Stimulated activated naive B cell treated with anti-CD40 and anti-IgM and Interleukin-4, amounts not matched to agents 10 μg/mL and 1 μg/mL and 100 μg/mL, for 72 hours (primary cell): ENCODE measurements around the gene CACNA2D2.

Experiments used
- ATAC-seq, 2 donors: fragments of 150-1000 bp; cut with Tn5 transposase; replicated peaks; 2 replicates each; pipeline ENCODE4 v1.10.0; 2021; ENCODE audit warnings: moderate library complexity in 1 of 2
- DNase-seq: peaks from one replicate; pipeline ENCODE4 v3.0.0; 2021
- H3K27ac Mint-ChIP-seq: one replicate; pipeline ENCODE4 v1.8.0; 2022; ENCODE audit warnings: mild to moderate bottlenecking, mixed read lengths
- H3K27me3 Mint-ChIP-seq, 2 donors: one replicate each; pipeline ENCODE4 v1.8.0; 2022; ENCODE audit warnings: mixed read lengths in 2 of 2
- H3K36me3 Mint-ChIP-seq, 2 donors: one replicate each; pipeline ENCODE4 v1.8.0; 2022; ENCODE audit warnings: mixed read lengths in 2 of 2, mild to moderate bottlenecking in 1 of 2
- H3K4me1 Mint-ChIP-seq, 2 donors: one replicate each; pipeline ENCODE4 v1.8.0; 2022; ENCODE audit warnings: mixed read lengths in 2 of 2, mild to moderate bottlenecking in 1 of 2
- H3K4me3 Mint-ChIP-seq, 2 donors: one replicate each; pipeline ENCODE4 v1.8.0; 2022; ENCODE audit warnings: mild to moderate bottlenecking in 2 of 2, mixed read lengths in 2 of 2, moderate library complexity in 1 of 2
- H3K9me3 Mint-ChIP-seq, 2 donors: one replicate each; pipeline ENCODE4 v1.8.0; 2022; ENCODE audit warnings: mixed read lengths in 2 of 2, mild to moderate bottlenecking in 1 of 2

The CACNA2D2 gene

DNA sequence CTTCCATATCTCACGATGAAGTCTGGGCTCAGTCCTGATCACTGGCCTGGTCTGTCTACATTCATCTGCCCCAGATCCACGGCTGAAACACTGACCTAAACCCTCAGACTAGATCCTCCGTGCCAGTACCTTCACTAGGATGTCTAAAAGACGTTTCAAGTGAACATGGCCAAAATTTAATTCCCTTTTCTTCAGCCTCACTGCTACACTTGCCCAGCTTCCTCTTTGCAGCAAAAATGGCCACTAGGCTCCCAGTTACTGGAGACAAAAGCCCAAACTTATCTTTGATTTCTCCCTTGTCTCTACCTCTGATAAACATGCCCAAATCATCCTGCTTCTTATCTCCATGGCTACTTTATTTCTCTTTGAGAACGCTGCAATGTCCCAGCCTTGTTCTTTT, 164.5 kb downstream of the CACNA2D2 start:
- Mint-ChIP-seq H3K9me3 (no peaks in the 10 kb centered on the region), H3K27me3 (no peaks in the 10 kb centered on the region)
- ATAC-seq: no peak

DNA sequence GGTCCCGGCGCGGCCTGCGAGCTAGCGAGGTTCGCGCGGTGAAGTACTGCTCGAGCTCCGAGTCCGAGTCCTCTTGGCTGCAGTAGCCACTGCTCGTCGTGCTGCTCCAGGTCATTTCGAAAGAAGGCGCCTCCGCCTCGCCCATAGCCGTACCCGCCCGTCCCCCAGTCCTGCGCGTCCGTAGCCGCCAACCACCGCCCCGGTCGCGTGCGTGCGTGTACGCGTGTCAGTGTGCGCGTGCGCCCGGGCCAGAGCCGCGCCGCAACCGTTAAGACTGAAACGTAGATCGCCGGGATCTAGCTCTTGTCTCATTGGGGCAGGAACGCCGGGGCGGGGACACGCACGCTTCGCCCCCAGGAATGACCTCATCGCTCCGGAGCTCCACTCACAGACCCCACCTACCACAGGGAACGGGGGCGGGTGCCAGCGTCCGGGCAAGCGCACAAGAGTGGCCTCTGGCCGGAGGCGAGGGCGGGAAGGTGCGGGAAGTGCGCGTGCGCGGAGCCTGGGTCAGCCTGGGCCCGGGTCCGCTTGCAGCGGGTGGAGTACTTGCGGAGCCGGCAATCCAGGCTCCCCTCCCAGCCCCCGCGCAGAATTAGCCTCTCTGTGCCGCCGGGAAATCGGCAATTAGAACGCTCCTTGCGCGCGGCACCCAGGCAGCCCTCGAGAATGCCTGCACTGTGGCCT, 166.1 kb downstream of the CACNA2D2 start:
- Mint-ChIP-seq H3K9me3 (no peaks in the 10 kb centered on the region), H3K27ac (peak overlapping the region; percentile 98), H3K4me3 (peak overlapping the region; percentile 90 to 94), H3K27me3 (no peaks in the 10 kb centered on the region), H3K4me1 (peaks cover 34 to 77% of the 10 kb centered on the region in 2 donors), H3K36me3 (peaks cover 26 to 50% of the 10 kb centered on the region in 2 donors)
- ATAC-seq: peak; percentile 79 to 82
- DNase-seq: peak; percentile 99

More for the DNA sequence above, 164.5 kb downstream of the CACNA2D2 start:
- H3K4me3 Mint-ChIP-seq: peak overlapping the region; percentile 90 to 94
- peak overlapping the region; percentile 98 for H3K27ac Mint-ChIP-seq
- H3K4me1 Mint-ChIP-seq: peaks cover 37 to 79% of the 10 kb centered on the region in 2 donors
- H3K36me3 Mint-ChIP-seq: peaks cover 21 to 47% of the 10 kb centered on the region in 2 donors
- DNase-seq: no peak

DNA sequence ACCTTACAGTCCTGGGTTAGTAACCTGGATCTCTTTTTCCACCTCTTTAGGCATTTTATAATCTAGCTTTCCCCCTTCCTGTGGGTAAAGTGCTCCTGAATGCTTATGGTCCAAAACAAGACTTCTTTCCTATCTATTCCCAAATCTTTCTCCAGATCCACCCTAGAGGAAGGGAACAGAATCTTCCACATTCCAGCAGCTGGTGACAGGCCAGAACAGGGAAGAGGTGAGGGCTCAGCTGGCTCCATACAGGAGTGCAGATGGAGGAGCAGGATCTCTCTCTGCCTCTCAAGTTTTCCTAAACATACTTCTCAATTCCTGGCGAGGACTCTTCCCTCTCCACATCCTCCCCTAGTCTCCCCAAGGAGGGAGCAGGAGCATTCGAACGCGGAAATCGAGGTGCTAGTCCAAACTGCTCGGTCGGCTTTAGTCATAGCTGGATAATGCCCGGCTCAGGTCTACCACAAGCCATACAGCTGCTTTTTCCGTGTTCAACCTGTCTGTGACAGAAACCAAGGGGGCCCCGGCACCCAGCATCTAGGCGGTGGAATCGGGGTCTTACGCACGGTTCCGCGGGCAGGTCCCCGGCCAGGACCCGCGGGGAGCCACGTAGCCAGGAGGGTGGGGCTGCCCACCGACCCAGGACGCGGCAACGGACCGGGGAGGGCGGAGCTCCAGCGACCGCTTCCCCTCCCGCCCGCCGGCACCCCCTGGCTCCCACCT, 166.8 kb downstream of the CACNA2D2 start:
- DNase-seq (no peak), ATAC-seq (peak; percentile 33 to 35)
- peak overlapping the region; percentile 98 for H3K27ac Mint-ChIP-seq
- peak overlapping the region; percentile 90 to 94 for H3K4me3 Mint-ChIP-seq
- H3K9me3 Mint-ChIP-seq: no peaks in the 10 kb centered on the region
- H3K4me1 Mint-ChIP-seq: peaks cover 34 to 70% of the 10 kb centered on the region in 2 donors
- H3K36me3 Mint-ChIP-seq: peaks cover 26 to 50% of the 10 kb centered on the region in 2 donors
- H3K27me3 Mint-ChIP-seq: no peaks in the 10 kb centered on the region

DNA sequence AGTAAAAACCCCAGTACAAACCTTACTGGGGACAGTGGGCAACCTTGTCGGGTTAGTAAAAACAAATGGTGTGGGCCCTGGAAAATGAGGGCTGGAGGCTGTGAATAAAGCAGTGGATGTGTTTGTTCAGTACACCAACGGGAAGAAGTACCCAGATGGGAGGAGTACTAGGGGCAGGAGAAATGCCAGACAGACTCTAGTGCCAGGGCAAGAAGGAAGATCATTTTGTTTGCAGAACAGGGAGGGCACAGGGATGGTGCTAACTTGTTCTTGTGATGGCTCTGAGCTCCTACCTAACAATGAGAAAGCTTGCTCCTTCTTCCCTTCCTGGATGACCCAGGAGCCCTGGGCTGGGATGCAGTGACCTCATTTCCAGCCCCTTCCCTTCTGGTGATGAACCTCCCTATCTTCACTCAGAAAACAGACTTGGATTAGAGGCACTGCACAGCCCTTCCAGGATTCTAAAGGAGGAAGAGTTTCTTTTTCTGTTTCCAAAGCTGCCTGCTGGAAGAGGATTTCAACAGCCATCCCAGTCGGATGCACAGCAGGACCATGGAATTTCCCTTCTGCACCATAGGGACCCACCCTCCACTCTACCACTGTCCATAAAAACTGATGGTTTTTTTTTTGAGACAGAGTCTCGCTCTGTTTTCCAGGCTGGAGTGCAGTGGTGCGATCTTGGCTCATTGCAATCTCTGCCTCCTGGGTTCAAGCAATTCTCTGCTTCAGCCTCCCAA, 168.9 kb downstream of the CACNA2D2 start:
- H3K27me3 Mint-ChIP-seq: no peaks in the 10 kb centered on the region
- ATAC-seq (no peak), DNase-seq (no peak)
- H3K9me3 Mint-ChIP-seq: no peaks in the 10 kb centered on the region
- peak overlapping the region; percentile 14 for H3K27ac Mint-ChIP-seq
- H3K4me3 Mint-ChIP-seq: no peak overlapping the region
- H3K36me3 Mint-ChIP-seq: peaks cover 43 to 57% of the 10 kb centered on the region in 2 donors
- H3K4me1 Mint-ChIP-seq: peaks cover 34 to 61% of the 10 kb centered on the region in 2 donors

DNA sequence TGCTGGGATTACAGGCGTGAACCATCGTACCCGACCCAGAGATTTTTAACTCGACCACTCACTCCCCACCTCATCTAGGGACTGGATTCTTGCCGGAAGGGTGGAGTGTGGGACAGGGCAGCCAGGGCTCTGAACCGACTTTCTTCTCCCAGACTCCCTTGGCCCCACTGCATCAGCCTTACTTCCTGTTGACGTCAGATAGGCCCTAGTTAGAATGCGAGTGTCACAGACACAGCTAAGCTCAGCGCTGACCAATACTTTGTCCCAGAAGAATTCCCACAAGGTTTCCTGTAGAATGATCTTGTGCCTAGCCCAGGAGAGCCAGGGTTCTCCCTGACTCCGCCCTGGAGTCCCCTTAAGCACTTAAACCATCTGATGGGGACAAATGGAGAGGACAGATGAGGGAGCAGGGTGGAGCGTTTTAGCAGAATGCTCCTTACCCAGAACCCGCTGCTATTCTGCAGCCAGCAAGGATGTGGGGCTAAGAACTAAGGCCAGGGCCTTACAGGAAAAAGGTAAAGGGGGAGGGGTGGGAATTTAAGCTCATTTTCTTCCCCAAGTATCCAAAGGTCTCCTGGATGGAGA, 169.6 kb downstream of the CACNA2D2 start:
- DNase-seq: no peak
- H3K4me1 Mint-ChIP-seq: peaks cover 30 to 60% of the 10 kb centered on the region in 2 donors

DNA sequence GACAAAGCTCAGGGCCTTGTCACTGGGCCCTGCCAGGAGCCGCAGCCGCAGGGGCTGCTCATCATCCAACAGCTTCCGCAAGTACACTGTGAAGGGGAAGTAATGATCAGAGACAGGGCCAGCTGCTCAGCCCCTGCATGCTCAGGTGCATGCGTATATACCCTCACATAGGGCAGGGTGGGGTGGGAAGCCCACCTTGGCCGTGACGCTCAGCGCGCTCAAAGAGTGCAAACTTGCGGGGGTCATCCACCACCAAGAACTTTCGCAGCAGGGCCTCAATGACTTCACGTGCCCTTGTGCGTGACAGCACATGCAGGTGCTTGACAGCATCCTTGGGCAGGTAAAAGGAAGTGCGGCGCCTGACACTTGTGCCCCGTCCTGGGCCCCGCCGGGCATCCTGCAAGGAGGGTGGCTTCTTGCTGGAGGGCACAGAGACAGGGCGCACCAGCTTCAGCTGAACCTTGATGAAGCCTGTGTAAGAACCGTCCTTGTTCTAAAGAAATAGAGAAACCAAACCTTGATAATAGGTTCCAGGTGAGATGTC, 172.0 kb downstream of the CACNA2D2 start:
- ATAC-seq (no peak), DNase-seq (no peak)
- Mint-ChIP-seq H3K4me1 (peaks cover 29 to 69% of the 10 kb centered on the region in 2 donors), H3K9me3 (no peaks in the 10 kb centered on the region), H3K36me3 (peaks cover 35 to 45% of the 10 kb centered on the region in 2 donors), H3K27ac (no peak overlapping the region), H3K4me3 (no peak overlapping the region), H3K27me3 (no peaks in the 10 kb centered on the region)

More for the DNA sequence above, 169.6 kb downstream of the CACNA2D2 start:
- no peaks in the 10 kb centered on the region for H3K9me3 Mint-ChIP-seq
- H3K4me3 Mint-ChIP-seq: peak overlapping the region in 1 of 2 donors; percentile 39
- no peaks in the 10 kb centered on the region for H3K27me3 Mint-ChIP-seq
- peak overlapping the region; percentile 14 for H3K27ac Mint-ChIP-seq
- peaks cover 45 to 52% of the 10 kb centered on the region in 2 donors for H3K36me3 Mint-ChIP-seq
- no peak for ATAC-seq

DNA sequence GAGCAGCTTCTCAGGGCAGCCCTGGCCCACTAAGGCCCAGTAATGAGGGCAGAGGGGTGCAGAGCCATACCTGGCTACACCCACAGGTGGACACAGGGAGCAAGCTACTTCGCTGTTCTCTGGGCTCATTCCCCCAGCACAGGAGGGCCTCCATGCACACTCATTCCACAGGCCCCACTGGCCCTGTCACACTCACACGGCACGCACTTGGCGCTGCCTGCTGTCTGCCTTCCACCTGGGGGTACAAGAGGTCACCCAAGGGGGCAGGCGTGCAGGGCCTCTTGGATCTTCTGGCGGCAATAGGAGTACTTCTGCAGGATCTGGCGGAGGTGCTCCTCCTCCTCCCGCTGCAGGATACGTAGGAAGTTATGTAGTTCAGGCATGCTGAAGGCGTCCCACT, 173.1 kb downstream of the CACNA2D2 start:
- no peak for DNase-seq
- no peak overlapping the region for H3K4me3 Mint-ChIP-seq
- no peak overlapping the region for H3K27ac Mint-ChIP-seq
- H3K36me3 Mint-ChIP-seq: peaks cover 36 to 39% of the 10 kb centered on the region in 2 donors
- no peaks in the 10 kb centered on the region for H3K27me3 Mint-ChIP-seq
- H3K9me3 Mint-ChIP-seq: no peaks in the 10 kb centered on the region
- ATAC-seq: no peak
- H3K4me1 Mint-ChIP-seq: peaks cover 25 to 69% of the 10 kb centered on the region in 2 donors

DNA sequence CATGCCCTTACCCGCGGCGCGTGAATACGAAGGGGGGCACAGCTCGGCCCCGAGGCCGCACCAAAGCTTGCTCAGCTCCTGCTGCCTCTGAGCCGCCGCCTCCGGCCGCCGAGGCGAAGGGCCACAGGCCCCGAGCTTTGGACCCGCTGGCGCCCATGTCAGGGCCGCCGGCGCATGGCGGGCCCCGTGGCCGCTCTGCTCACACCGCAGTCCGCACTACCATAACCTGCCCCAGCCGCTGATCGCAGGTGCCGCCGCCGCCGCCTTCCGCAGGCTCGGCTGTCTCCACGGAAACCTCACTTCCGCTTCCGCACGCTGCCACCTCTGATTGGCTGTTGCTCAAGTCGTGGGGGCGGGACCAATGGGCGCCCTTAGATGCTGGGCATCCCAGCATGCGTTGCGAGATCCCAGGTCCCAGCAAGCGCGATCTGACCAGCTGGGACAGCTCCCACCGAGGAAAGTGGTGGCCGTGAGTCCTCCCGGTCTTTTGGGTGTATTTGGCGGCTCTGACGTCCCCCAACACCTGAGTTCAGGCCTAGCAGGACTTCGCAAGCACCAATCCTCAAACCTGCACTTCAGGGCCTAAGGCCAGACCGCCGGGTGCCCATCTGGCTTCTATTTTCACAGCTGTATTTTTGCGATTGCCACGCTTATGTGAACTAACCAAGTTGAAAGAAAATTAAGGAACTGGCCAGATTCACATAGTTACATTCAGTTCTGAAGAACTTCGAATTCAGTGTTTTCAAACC, 175.3 kb downstream of the CACNA2D2 start, which contains the start of gene TUSC2:
Gene TUSC2, minus strand, starts transcription at position 281 of the 749 bp plus-strand sequence. Its CDS starts 124 bp downstream, at position 157.
- Mint-ChIP-seq H3K27me3 (no peaks in the 10 kb centered on the region), H3K9me3 (no peaks in the 10 kb centered on the region), H3K4me1 (peaks cover 21 to 72% of the 10 kb centered on the region in 2 donors), H3K36me3 (peaks cover 32 to 43% of the 10 kb centered on the region in 2 donors), H3K4me3 (peak within 1 kb of the TSS; percentile 93 to 95), H3K27ac (peak within 1 kb of the TSS; percentile 94)
- peak; percentile 92 for DNase-seq
- peak; percentile 94 to 96 for ATAC-seq

DNA sequence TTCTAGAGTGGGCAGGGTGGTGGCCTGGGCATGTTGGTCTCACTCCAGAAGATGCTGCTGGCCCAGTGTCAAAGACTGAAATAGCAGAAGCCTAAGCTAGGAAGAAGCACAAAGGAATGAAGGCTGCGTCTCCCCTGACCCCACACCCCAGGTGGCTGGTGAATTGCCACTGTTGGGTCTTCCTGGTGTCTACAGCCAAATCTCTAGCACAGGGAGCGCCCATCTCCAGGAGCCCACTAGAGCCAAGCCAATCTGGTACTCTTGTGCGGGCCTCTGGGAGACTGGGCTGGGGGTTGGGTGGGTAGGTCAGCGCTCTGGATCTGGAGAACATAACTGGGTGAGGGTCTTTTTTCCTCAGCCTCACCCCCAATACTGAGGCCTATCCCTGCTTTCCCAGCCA, 176.3 kb downstream of the CACNA2D2 start:
- Mint-ChIP-seq H3K27ac (peak overlapping the region; percentile 65), H3K4me1 (peaks cover 24 to 76% of the 10 kb centered on the region in 2 donors), H3K4me3 (peak overlapping the region; percentile 93 to 95), H3K9me3 (no peaks in the 10 kb centered on the region), H3K27me3 (no peaks in the 10 kb centered on the region), H3K36me3 (peaks cover 32 to 45% of the 10 kb centered on the region in 2 donors)
- ATAC-seq (no peak), DNase-seq (no peak)

DNA sequence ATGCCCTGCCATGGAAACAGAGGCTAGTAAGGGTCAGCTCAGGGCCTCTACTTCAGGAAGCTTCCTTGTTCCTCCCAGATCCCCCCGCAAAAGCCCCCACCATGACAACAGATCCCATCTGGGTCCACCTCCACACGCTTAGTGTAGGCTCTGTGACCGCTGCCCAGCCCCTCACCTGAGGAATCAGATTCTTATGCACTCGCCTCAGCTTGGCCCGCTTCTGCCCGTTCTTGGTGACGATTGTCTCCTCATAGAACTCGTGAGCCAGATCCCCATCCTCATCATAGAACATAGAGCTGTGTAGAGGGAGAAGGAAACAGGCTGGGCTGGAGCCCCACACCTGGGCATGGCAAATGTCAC, 177.3 kb downstream of the CACNA2D2 start:
- H3K9me3 Mint-ChIP-seq: no peaks in the 10 kb centered on the region
- no peak for DNase-seq
- no peak for ATAC-seq
- no peak overlapping the region for H3K27ac Mint-ChIP-seq
- H3K27me3 Mint-ChIP-seq: no peaks in the 10 kb centered on the region
- H3K36me3 Mint-ChIP-seq: peaks cover 29 to 45% of the 10 kb centered on the region in 2 donors
- H3K4me1 Mint-ChIP-seq: peaks cover 24 to 81% of the 10 kb centered on the region in 2 donors
- H3K4me3 Mint-ChIP-seq: peak overlapping the region; percentile 25 to 35

DNA sequence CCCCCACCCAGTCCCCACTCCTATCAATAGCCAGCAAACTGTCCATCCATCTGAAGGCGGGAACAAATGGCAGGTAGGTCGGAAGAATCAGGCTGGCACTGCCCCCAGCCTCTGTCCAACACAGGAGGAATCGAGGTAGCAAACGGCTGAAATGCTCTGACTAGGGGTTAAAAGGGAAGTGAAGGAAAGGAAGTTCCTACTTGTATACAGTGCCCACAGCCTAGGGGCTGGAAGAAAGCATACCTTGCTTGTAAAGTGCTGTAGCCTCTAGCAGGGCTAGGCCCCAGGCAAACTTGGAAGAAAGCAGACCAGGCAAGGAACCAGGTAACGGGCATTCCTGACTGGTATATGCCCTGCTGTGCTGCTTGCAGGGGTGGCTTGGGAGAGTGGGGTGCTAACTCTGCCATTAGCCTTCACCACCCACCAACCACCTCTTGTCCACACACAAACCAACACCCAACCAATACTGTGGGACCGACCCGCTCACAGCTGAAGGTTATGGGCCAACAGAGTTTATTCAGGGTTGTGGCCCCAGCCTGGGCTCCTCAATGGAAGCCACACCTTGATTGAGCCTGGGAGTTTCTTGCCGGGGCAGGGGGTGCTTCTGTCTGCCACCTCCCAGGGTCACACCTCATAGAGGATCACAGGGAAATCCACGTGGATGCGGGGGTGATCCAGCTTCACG, 177.8 kb downstream of the CACNA2D2 start:
- DNase-seq (no peak), ATAC-seq (no peak)
- H3K27ac Mint-ChIP-seq: no peak overlapping the region
- H3K9me3 Mint-ChIP-seq: no peaks in the 10 kb centered on the region
- H3K4me3 Mint-ChIP-seq: peak overlapping the region in 1 of 2 donors; percentile 19
- peaks cover 24 to 44% of the 10 kb centered on the region in 2 donors for H3K36me3 Mint-ChIP-seq
- no peaks in the 10 kb centered on the region for H3K27me3 Mint-ChIP-seq
- peaks cover 25 to 83% of the 10 kb centered on the region in 2 donors for H3K4me1 Mint-ChIP-seq

DNA sequence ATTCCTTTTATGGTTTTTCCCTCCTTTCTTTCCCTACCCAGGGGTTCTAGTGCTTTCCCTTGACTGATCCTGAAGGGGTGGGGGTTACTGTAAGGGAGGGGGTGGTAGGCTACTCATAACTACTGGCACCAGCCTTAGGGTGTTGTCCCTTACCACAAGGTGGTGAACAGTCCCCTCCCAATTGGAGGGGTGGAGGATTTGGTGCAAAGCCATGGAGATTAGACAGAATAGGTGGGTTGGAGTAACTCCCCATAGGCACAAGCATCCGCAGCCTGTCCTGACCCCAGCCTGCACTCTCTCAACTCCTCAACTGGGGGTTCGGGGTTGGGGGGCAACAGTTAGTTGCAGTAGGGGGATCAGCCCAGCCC, 178.3 kb downstream of the CACNA2D2 start:
- Mint-ChIP-seq H3K36me3 (peaks cover 20 to 39% of the 10 kb centered on the region in 2 donors), H3K4me3 (no peak overlapping the region), H3K27ac (no peak overlapping the region), H3K4me1 (peaks cover 28 to 89% of the 10 kb centered on the region in 2 donors), H3K9me3 (no peaks in the 10 kb centered on the region), H3K27me3 (no peaks in the 10 kb centered on the region)
- DNase-seq: no peak
- no peak for ATAC-seq
